ENCODE results near the gene PHC2.

- TF ChIP-seq, protein P1, sequence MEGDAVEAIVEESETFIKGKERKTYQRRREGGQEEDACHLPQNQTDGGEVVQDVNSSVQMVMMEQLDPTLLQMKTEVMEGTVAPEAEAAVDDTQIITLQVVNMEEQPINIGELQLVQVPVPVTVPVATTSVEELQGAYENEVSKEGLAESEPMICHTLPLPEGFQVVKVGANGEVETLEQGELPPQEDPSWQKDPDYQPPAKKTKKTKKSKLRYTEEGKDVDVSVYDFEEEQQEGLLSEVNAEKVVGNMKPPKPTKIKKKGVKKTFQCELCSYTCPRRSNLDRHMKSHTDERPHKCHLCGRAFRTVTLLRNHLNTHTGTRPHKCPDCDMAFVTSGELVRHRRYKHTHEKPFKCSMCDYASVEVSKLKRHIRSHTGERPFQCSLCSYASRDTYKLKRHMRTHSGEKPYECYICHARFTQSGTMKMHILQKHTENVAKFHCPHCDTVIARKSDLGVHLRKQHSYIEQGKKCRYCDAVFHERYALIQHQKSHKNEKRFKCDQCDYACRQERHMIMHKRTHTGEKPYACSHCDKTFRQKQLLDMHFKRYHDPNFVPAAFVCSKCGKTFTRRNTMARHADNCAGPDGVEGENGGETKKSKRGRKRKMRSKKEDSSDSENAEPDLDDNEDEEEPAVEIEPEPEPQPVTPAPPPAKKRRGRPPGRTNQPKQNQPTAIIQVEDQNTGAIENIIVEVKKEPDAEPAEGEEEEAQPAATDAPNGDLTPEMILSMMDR (IDR thresholded peaks at IDR 0.05) = no peak
- no peak for TF ChIP-seq POLR2A (IDR thresholded peaks at IDR 0.05)
These were observed 141.7 kb downstream of the PHC2 start for GRCh38 chr1:33288976-33289857.

Measured in heart left ventricle (tissue), 13 donors.